HG03135 (cell line): ENCODE results near the gene RGS16.

Source experiments
- ATAC-seq: cut with Tn5 transposase; IDR thresholded peaks from one replicate; pipeline ENCODE4 v1.9.1; 2021; ENCODE audit warnings: mild to moderate bottlenecking, moderate library complexity; ENCODE audit not compliant: unreplicated experiment

Gene RGS16

GRCh38 chr1:182587093-182587492 lies 17.1 kb downstream of the RGS16 start:
- ATAC-seq: no peak

- no peak for ATAC-seq
Observed at GRCh38 chr1:182586380-182586779, 17.8 kb downstream of the RGS16 start.

- no peak for ATAC-seq
Observed at GRCh38 chr1:182584746-182585145, 19.4 kb downstream of the RGS16 start.

GRCh38 chr1:182580736-182581135 lies 23.5 kb downstream of the RGS16 start:
- no peak for ATAC-seq

GRCh38 chr1:182575540-182576149 lies 28.5 kb downstream of the RGS16 start:
- ATAC-seq: no peak

GRCh38 chr1:182574156-182574555 lies 30.0 kb downstream of the RGS16 start:
- ATAC-seq: no peak

- ATAC-seq: no peak
Observed at GRCh38 chr1:182570611-182570970, 33.6 kb downstream of the RGS16 start.

GRCh38 chr1:182569939-182570610 lies 34.1 kb downstream of the RGS16 start:
- ATAC-seq: no peak

- ATAC-seq: no peak
Observed at GRCh38 chr1:182568647-182569284, 35.4 kb downstream of the RGS16 start.

GRCh38 chr1:182567629-182568028 lies 36.6 kb downstream of the RGS16 start:
- ATAC-seq: no peak

- no peak for ATAC-seq
Observed at GRCh38 chr1:182565537-182565936, 38.7 kb downstream of the RGS16 start.

GRCh38 chr1:182564406-182565004 lies 39.7 kb downstream of the RGS16 start:
- ATAC-seq: no peak

GRCh38 chr1:182563095-182563494 lies 41.1 kb downstream of the RGS16 start:
- ATAC-seq: no peak

- no peak for ATAC-seq
Observed at GRCh38 chr1:182561456-182561855, 42.7 kb downstream of the RGS16 start.

- no peak for ATAC-seq
Observed at GRCh38 chr1:182560392-182560984, 43.7 kb downstream of the RGS16 start.

- ATAC-seq: no peak
Observed at GRCh38 chr1:182556279-182556678, 47.9 kb downstream of the RGS16 start.

GRCh38 chr1:182555493-182555892 lies 48.7 kb downstream of the RGS16 start:
- ATAC-seq: no peak

GRCh38 chr1:182552527-182552926 lies 51.7 kb downstream of the RGS16 start:
- no peak for ATAC-seq

- no peak for ATAC-seq
Observed at GRCh38 chr1:182549811-182550210, 54.4 kb downstream of the RGS16 start.

- ATAC-seq: no peak
Observed at GRCh38 chr1:182549346-182549745, 54.8 kb downstream of the RGS16 start.
